GM12874 (cell line): Measurements from ENCODE around the gene NDUFB10.

Experiments
- CTCF ChIP-seq: IDR thresholded peaks from 2 replicates; pipeline ENCODE4 v1.5.1; 2011; ENCODE audit warnings: low read depth, mild to moderate bottlenecking, control low read depth, low read length, moderate library complexity; ENCODE audit not compliant: insufficient read depth

NDUFB10 gene

GRCh38 chr16:1981398-1981836 is 22.1 kb downstream of the NDUFB10 start, which contains the start of gene NOXO1:
Gene NOXO1, minus strand, starts transcription at chr16:1981469. Its CDS starts 290 bp downstream, at chr16:1981179.
- TF ChIP-seq CTCF = no peak

GRCh38 chr16:1982013-1982433 is 22.7 kb downstream of the NDUFB10 start:
- no peak for TF ChIP-seq CTCF

GRCh38 chr16:1982991-1983543 is 23.7 kb downstream of the NDUFB10 start:
- no peak for TF ChIP-seq CTCF

- peak; percentile 56 for TF ChIP-seq CTCF
Measured at GRCh38 chr16:1983544-1984346, 24.4 kb downstream of the NDUFB10 start, which contains the start of gene GFER. Gene GFER, plus strand, starts transcription at chr16:1984193. Its CDS starts 26 bp downstream, at chr16:1984219.

GRCh38 chr16:1984347-1985225 is 25.2 kb downstream of the NDUFB10 start:
- no peak for TF ChIP-seq CTCF

- no peak for TF ChIP-seq CTCF
Measured at GRCh38 chr16:1985466-1986150, 26.3 kb downstream of the NDUFB10 start.
